Keratinocyte (primary cell): ENCODE data around the gene GATD1.

ENCODE experiments used
- EZH2 ChIP-seq: IDR thresholded peaks from one replicate; pipeline ENCODE4 v1.6.1; 2012; ENCODE audit warnings: inconsistent platforms, mild to moderate bottlenecking, low read length, moderate library complexity
- TF ChIP-seq, protein P1 (sequence below), 3 experiments: IDR thresholded peaks in 1 of 3; conservative IDR thresholded peaks in 1 of 3; optimal IDR thresholded peaks in 1 of 3; 2 replicates in 2 of 3; 3 replicates in 1 of 3; pipeline versions ENCODE3 to v1.5.1; 2011; ENCODE audit warnings: low read length in 3 of 3, mild to moderate bottlenecking in 3 of 3, moderate library complexity in 2 of 3, control low read depth in 1 of 3, inconsistent platforms in 1 of 3; ENCODE audit not compliant: insufficient read depth in 2 of 3; ENCODE audit errors: extremely low read depth in 1 of 3

DNA sequence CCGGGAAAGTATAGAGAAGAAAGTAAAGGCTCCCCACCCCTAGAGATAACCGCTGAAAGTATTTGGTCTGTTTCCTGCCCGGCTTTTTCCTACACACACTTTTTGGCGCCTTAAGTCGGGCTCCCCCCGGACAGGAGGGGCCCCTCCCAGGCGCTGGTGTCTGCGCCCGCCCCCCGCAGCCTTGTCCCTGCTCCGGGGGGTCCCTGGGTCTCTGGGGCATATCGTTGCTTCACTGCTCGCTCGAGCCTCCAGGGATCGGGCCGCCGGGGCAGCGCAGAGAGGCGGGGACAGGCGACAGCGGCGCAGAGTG lies 49.5 kb upstream of the GATD1 start:
- TF ChIP-seq, protein P1, sequence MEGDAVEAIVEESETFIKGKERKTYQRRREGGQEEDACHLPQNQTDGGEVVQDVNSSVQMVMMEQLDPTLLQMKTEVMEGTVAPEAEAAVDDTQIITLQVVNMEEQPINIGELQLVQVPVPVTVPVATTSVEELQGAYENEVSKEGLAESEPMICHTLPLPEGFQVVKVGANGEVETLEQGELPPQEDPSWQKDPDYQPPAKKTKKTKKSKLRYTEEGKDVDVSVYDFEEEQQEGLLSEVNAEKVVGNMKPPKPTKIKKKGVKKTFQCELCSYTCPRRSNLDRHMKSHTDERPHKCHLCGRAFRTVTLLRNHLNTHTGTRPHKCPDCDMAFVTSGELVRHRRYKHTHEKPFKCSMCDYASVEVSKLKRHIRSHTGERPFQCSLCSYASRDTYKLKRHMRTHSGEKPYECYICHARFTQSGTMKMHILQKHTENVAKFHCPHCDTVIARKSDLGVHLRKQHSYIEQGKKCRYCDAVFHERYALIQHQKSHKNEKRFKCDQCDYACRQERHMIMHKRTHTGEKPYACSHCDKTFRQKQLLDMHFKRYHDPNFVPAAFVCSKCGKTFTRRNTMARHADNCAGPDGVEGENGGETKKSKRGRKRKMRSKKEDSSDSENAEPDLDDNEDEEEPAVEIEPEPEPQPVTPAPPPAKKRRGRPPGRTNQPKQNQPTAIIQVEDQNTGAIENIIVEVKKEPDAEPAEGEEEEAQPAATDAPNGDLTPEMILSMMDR (optimal IDR thresholded peaks at IDR 0.05 in 1 of 3, IDR thresholded peaks at IDR 0.05 in 1 of 3, conservative IDR thresholded peaks at IDR 0.05 in 1 of 3; ENCODE audit: extremely low read depth in 1 of 3, insufficient read depth in 2 of 3, low read length in 3 of 3): no peak
- TF ChIP-seq EZH2: no peak
